Measurements from ENCODE around the gene UBE2I. TPM values are rescaled to one million over a fixed set of nuclear protein-coding genes. Genes with fewer than 3 reads are reported as not detected.

The UBE2I gene
- total and polyA plus RNA-seq, 2 donors from 2014 or later, result 62.2 to 97.1 TPM

- TF ChIP-seq CTCF (IDR thresholded peaks at IDR 0.05; ENCODE audit: borderline replicate concordance, extremely low read depth, insufficient read depth), result no peak
- no peak for DNase-seq
These were observed 8.2 kb downstream of the UBE2I start for GRCh38 chr16:1317479-1318267.

GRCh38 chr16:1318268-1318545 is 8.8 kb downstream of the UBE2I start:
- no peak for FAIRE-seq
- H3K9me3 ChIP-seq (ENCODE audit: control insufficient read depth in 2 of 3, insufficient read depth in 1 of 3, low read length in 3 of 3), result no peaks in the 10 kb centered on the region
- no peak for TF ChIP-seq CTCF (IDR thresholded peaks at IDR 0.05; ENCODE audit: borderline replicate concordance, extremely low read depth, insufficient read depth)
- H3K27me3 ChIP-seq (ENCODE audit: control insufficient read depth, insufficient read depth, low read length), result no peaks in the 10 kb centered on the region
- no peak overlapping the region for H3K4me3 ChIP-seq (ENCODE audit: low read length in 3 of 3)
- H3K36me3 ChIP-seq (ENCODE audit: control insufficient read depth in 2 of 3, insufficient read depth in 3 of 3, low read length in 3 of 3), result peaks cover 11 to 59% (median 44%) of the 10 kb centered on the region in 3 donors
- intact Hi-C loops (cut with DNase I), result no loop called here
- H3K9ac ChIP-seq (ENCODE audit: low read length in 3 of 3), result no peak overlapping the region
- H3K27ac ChIP-seq (ENCODE audit: low read depth in 2 of 2, low read length in 2 of 2), result no peak overlapping the region
- DNase-seq, result no peak
- H3K4me1 ChIP-seq (ENCODE audit: control insufficient read depth in 2 of 3, insufficient read depth in 2 of 3, low read depth in 1 of 3, low read length in 3 of 3), result no peaks in the 10 kb centered on the region

More at GRCh38 chr16:1317479-1318267, 8.2 kb downstream of the UBE2I start:
- intact Hi-C loops (cut with DNase I), result no loop called here
- H3K27ac ChIP-seq (ENCODE audit: low read depth in 2 of 2, low read length in 2 of 2), result no peak overlapping the region
- no peaks in the 10 kb centered on the region for H3K27me3 ChIP-seq (ENCODE audit: control insufficient read depth, insufficient read depth, low read length)
- peaks cover 0 to 4% (median 4%) of the 10 kb centered on the region in 3 donors for H3K4me1 ChIP-seq (ENCODE audit: control insufficient read depth in 2 of 3, insufficient read depth in 2 of 3, low read depth in 1 of 3, low read length in 3 of 3)
- H3K4me3 ChIP-seq (ENCODE audit: low read length in 3 of 3), result no peak overlapping the region
- H3K9ac ChIP-seq (ENCODE audit: low read length in 3 of 3), result no peak overlapping the region
- no peaks in the 10 kb centered on the region for H3K9me3 ChIP-seq (ENCODE audit: control insufficient read depth in 2 of 3, insufficient read depth in 1 of 3, low read length in 3 of 3)
- peaks cover 11 to 59% (median 44%) of the 10 kb centered on the region in 3 donors for H3K36me3 ChIP-seq (ENCODE audit: control insufficient read depth in 2 of 3, insufficient read depth in 3 of 3, low read length in 3 of 3)
- no peak for FAIRE-seq

- H3K4me3 ChIP-seq (ENCODE audit: low read length in 3 of 3), result no peak overlapping the region
- no peak for FAIRE-seq
- no peaks in the 10 kb centered on the region for H3K27me3 ChIP-seq (ENCODE audit: control insufficient read depth, insufficient read depth, low read length)
- peaks cover 11 to 64% (median 44%) of the 10 kb centered on the region in 3 donors for H3K36me3 ChIP-seq (ENCODE audit: control insufficient read depth in 2 of 3, insufficient read depth in 3 of 3, low read length in 3 of 3)
- no peaks in the 10 kb centered on the region for H3K4me1 ChIP-seq (ENCODE audit: control insufficient read depth in 2 of 3, insufficient read depth in 2 of 3, low read depth in 1 of 3, low read length in 3 of 3)
- no peak for DNase-seq
- intact Hi-C loops (cut with DNase I), result no loop called here
- no peak overlapping the region for H3K27ac ChIP-seq (ENCODE audit: low read depth in 2 of 2, low read length in 2 of 2)
- H3K9ac ChIP-seq (ENCODE audit: low read length in 3 of 3), result no peak overlapping the region
- H3K9me3 ChIP-seq (ENCODE audit: control insufficient read depth in 2 of 3, insufficient read depth in 1 of 3, low read length in 3 of 3), result no peaks in the 10 kb centered on the region
- no peak for TF ChIP-seq CTCF (IDR thresholded peaks at IDR 0.05; ENCODE audit: borderline replicate concordance, extremely low read depth, insufficient read depth)
These were observed 9.6 kb downstream of the UBE2I start for GRCh38 chr16:1319041-1319440.
